Smooth muscle cell (in vitro differentiated cells): ENCODE data around the gene GHRL. TPM values are rescaled to one million over a fixed set of nuclear protein-coding genes. Genes with fewer than 3 reads are reported as not detected.

Experiments
- DNase-seq: peaks from one replicate; lab custom pipeline; 2025; ENCODE audit not compliant: unreplicated experiment; lab: John Stamatoyannopoulos, UW
- H2AFZ ChIP-seq: fragments of 200-600 bp; sonication (generic); 2 replicates; pipeline ENCODE4 v1.6.0; 2016; ENCODE audit warnings: antibody characterized with exemption, low read depth, mild to moderate bottlenecking
- H3F3A ChIP-seq: fragments of 200-600 bp; sonication (generic); 2 replicates; pipeline ENCODE4 v1.6.0; 2017; ENCODE audit warnings: antibody characterized with exemption, low read depth
- H3K27ac ChIP-seq: fragments of 200-600 bp; sonication (generic); 2 replicates; pipeline ENCODE4 v1.5.1; 2016; ENCODE audit warnings: low read depth, mild to moderate bottlenecking
- H3K27me3 ChIP-seq: fragments of 200-600 bp; sonication (generic); 2 replicates; pipeline ENCODE4 v1.6.1; 2016; ENCODE audit warnings: low read depth, mild to moderate bottlenecking
- H3K36me3 ChIP-seq: fragments of 200-600 bp; sonication (generic); 2 replicates; pipeline ENCODE4 v1.5.1; 2016; ENCODE audit warnings: low read depth
- H3K4me1 ChIP-seq: fragments of 200-600 bp; sonication (generic); 2 replicates; pipeline ENCODE4 v1.5.1; 2016; ENCODE audit warnings: low read depth
- H3K4me2 ChIP-seq: fragments of 200-600 bp; sonication (generic); 2 replicates; pipeline ENCODE4 v1.6.0; 2016; ENCODE audit warnings: mild to moderate bottlenecking
- H3K4me3 ChIP-seq: fragments of 200-600 bp; sonication (generic); 2 replicates; pipeline ENCODE4 v1.5.1; 2016; ENCODE audit warnings: mild to moderate bottlenecking
- H3K79me2 ChIP-seq: fragments of 200-600 bp; sonication (generic); 2 replicates; pipeline ENCODE4 v1.6.0; 2016; ENCODE audit warnings: low read depth, mild to moderate bottlenecking
- H3K9ac ChIP-seq: fragments of 200-600 bp; sonication (generic); 2 replicates; pipeline ENCODE4 v1.6.0; 2016; ENCODE audit warnings: low read depth
- H3K9me3 ChIP-seq: fragments of 200-600 bp; sonication (generic); replicated peaks from 2 replicates; pipeline ENCODE4 v1.5.1; 2016; ENCODE audit warnings: low read depth
- H4K20me1 ChIP-seq: fragments of 200-600 bp; sonication (generic); 2 replicates; pipeline ENCODE4 v1.6.0; 2016; ENCODE audit warnings: low read depth
- WGBS: methylation state at CpG from one replicate; pipeline ENCODE4 v1.1.7; 2016; ENCODE audit warnings: low lambda C conversion rate; 5-methylcytosine and 5-hydroxymethylcytosine counted together
- polyA plus RNA-seq: library from polyadenylated mRNA; unstranded; fragments of >200 nt; fragmentation: Nextera tagmentation; extraction: Ambion mirVana; gene quantifications from 2 replicates; pipeline ENCODE4 v1.2.1, GENCODE V29; 2016
- total RNA-seq: library from RNA; depleted of rRNA; stranded (reverse); fragments of >200 nt; gene quantifications from 2 replicates; pipeline ENCODE4 v1.2.3, GENCODE V29; 2014
- TF ChIP-seq, protein P1 (sequence below): fragments of 200-600 bp; sonication (generic); IDR thresholded peaks from 2 replicates; pipeline ENCODE4 v1.5.1; 2017; ENCODE audit warnings: borderline replicate concordance, mild to moderate bottlenecking, antibody characterized with exemption; ENCODE audit not compliant: insufficient read depth, poor library complexity, severe bottlenecking

The GHRL gene
- total and polyA plus RNA-seq, 2 experiments from 2014 or later = 0.45 TPM; not detected in 1

DNA sequence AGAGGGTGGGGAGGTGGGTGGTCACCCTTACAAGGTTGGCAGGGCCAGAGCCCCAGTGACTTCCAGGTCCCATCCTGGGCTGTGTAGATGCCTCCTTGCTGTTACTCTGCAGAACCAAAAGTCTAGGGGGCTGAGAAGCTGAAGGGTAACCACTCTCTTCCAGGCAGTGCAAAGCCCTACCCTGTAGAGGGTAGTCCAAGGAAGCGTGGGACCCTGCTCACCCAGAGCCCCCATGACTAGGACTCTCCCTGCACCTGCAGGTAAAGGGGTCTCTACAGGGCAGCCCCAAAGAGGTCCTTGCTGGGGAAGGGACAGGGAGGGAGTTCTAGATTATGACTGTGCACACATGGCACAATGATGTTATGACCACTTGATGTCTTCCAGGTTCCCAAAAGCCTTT lies 14.2 kb downstream of the GHRL start:
- H3K4me2 ChIP-seq = no peak overlapping the region
- H3K27ac ChIP-seq = no peak overlapping the region
- peaks cover 4% of the 10 kb centered on the region for H3K36me3 ChIP-seq
- no peak overlapping the region for H2AFZ ChIP-seq
- H3K4me1 ChIP-seq = no peaks in the 10 kb centered on the region
- H3F3A ChIP-seq = no peaks in the 10 kb centered on the region
- H3K79me2 ChIP-seq = peaks cover 28% of the 10 kb centered on the region
- no peak overlapping the region for H3K4me3 ChIP-seq
- H4K20me1 ChIP-seq = peaks cover 58% of the 10 kb centered on the region
- no peak for DNase-seq
- H3K27me3 ChIP-seq = no peaks in the 10 kb centered on the region
- no peaks in the 10 kb centered on the region for H3K9me3 ChIP-seq
- 100% methylated on average over 1 of the region's 1 CpG for WGBS
- H3K9ac ChIP-seq = no peak overlapping the region
- TF ChIP-seq, protein P1, sequence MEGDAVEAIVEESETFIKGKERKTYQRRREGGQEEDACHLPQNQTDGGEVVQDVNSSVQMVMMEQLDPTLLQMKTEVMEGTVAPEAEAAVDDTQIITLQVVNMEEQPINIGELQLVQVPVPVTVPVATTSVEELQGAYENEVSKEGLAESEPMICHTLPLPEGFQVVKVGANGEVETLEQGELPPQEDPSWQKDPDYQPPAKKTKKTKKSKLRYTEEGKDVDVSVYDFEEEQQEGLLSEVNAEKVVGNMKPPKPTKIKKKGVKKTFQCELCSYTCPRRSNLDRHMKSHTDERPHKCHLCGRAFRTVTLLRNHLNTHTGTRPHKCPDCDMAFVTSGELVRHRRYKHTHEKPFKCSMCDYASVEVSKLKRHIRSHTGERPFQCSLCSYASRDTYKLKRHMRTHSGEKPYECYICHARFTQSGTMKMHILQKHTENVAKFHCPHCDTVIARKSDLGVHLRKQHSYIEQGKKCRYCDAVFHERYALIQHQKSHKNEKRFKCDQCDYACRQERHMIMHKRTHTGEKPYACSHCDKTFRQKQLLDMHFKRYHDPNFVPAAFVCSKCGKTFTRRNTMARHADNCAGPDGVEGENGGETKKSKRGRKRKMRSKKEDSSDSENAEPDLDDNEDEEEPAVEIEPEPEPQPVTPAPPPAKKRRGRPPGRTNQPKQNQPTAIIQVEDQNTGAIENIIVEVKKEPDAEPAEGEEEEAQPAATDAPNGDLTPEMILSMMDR = no peak

DNA sequence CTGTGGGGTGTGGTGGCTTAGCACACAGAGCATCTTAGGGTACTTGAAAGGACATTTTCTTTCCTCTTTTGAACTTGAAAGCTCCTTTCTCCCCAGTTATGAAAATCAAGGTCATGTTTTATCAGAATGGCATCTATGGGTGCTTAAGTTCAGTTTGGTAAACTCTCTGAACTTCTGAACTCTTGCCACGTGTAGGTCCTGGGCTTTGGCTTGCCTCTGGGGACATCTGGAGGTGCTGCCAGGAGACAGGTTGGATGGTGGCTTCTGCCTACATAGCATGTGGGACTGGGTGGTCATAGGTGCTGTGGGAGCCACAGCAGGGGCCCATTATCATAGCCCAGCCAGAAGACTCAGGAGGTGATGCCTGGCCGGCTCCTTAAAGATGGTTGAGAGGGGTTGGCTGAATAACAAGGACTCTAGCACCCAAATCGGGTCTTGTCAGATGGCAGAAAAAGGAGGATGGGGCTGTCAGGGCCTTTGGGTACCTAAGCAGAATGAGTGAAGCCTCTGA lies 15.6 kb downstream of the GHRL start:
- Histone ChIP-seq H3K4me3 (no peak overlapping the region), H2AFZ (no peak overlapping the region), H3K27ac (no peak overlapping the region), H4K20me1 (peaks cover 67% of the 10 kb centered on the region), H3K9ac (no peak overlapping the region), H3K4me2 (no peak overlapping the region), H3K4me1 (no peaks in the 10 kb centered on the region), H3K27me3 (no peaks in the 10 kb centered on the region), H3K9me3 (no peaks in the 10 kb centered on the region), H3K79me2 (peaks cover 39% of the 10 kb centered on the region), H3K36me3 (peaks cover 4% of the 10 kb centered on the region), H3F3A (no peaks in the 10 kb centered on the region)
- TF ChIP-seq, protein P1 = no peak
- WGBS = 96% methylated on average over 3 of the region's 3 CpGs
- DNase-seq = no peak

DNA sequence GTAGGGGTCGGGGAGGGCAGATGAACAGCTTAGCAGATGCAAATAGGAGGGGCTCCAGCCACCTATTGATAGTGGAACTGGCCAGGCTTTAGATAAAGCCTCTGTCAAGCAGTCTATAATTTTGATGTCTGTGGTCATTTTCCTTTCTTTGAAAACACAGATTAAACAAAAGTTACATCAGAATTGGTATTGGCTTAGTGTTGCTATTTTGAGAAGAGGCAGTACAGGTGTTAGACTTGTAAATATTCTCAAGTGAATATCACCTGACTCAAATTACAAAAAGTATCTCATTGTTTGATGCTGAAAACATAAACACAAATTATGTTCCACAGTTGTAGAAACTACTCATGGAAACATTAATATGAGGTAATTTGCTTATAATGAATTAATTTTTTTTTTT lies 18.1 kb downstream of the GHRL start:
- peaks cover 91% of the 10 kb centered on the region for H4K20me1 ChIP-seq
- H3K9me3 ChIP-seq = no peaks in the 10 kb centered on the region
- H3F3A ChIP-seq = no peaks in the 10 kb centered on the region
- no peaks in the 10 kb centered on the region for H3K4me1 ChIP-seq
- no peak for DNase-seq
- H3K27me3 ChIP-seq = no peaks in the 10 kb centered on the region
- peaks cover 10% of the 10 kb centered on the region for H3K36me3 ChIP-seq
- WGBS = 100% methylated on average over 1 of the region's 1 CpG
- H3K4me2 ChIP-seq = no peak overlapping the region
- peaks cover 59% of the 10 kb centered on the region for H3K79me2 ChIP-seq
- TF ChIP-seq, protein P1 = no peak
- H3K27ac ChIP-seq = no peak overlapping the region
- H3K9ac ChIP-seq = no peak overlapping the region
- no peak overlapping the region for H3K4me3 ChIP-seq
- no peak overlapping the region for H2AFZ ChIP-seq

DNA sequence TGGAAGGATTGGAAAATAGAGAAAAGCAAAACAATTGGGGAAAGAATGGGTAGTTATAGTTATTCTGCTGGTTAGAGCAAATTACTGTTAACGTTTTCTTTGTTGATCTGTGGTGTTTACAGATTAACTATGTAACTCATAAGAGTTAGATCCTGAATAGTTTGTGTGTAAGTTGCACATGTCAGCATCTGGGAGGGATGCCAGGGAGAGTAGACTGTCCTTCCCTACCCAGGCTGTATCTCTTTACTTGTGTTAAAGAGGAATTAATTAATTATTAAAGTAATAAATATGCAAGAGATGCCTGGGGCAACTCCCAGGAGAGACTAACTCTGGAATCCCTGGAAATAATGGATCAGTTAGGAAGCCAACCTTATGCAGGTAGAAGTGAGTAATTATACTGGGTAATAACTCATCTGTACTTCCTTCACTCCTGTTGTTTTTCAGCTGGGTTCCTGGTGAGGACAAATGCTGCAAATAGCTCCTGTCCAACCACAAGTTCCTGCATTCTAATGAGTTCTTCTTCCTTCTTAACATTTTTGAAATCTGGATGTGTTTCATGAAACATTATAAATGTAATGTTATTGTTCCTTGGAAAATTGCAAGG lies 18.9 kb downstream of the GHRL start:
- Histone ChIP-seq H3K9ac (no peak overlapping the region), H2AFZ (no peak overlapping the region), H3K79me2 (peaks cover 65% of the 10 kb centered on the region), H3K36me3 (peaks cover 9% of the 10 kb centered on the region), H3K27me3 (no peaks in the 10 kb centered on the region), H3K9me3 (no peaks in the 10 kb centered on the region), H3K4me2 (no peak overlapping the region), H3K27ac (no peak overlapping the region), H3F3A (no peaks in the 10 kb centered on the region), H3K4me3 (no peak overlapping the region), H4K20me1 (peaks cover 96% of the 10 kb centered on the region), H3K4me1 (no peaks in the 10 kb centered on the region)
- no peak for DNase-seq
- 85% methylated on average over 1 of the region's 1 CpG for WGBS
- TF ChIP-seq, protein P1 = no peak
